Choroid plexus epithelial cell (primary cell): ENCODE results near the gene CCDC85C.
A peak's percentile ranks its signal among the peaks of the same experiment; 100 is the strongest.

ENCODE experiments used
- DNase-seq: peaks from one replicate; pipeline ENCODE4 v3.0.0-alpha.2; 2010; ENCODE audit warnings: low read depth
- H3K4me3 ChIP-seq: 2 replicates; pipeline ENCODE4 v1.5.1; 2011; ENCODE audit warnings: low read depth, mild to moderate bottlenecking, control low read depth, low read length, moderate library complexity
- CTCF ChIP-seq: conservative IDR thresholded peaks from 2 replicates; pipeline ENCODE4 v1.5.1; 2011; ENCODE audit warnings: low read depth, mild to moderate bottlenecking, control low read depth, inconsistent platforms, low read length, moderate library complexity

Gene CCDC85C

GRCh38 chr14:99540196-99541032 is 63.6 kb downstream of the CCDC85C start:
- no peak for TF ChIP-seq CTCF
- H3K4me3 ChIP-seq = no peak overlapping the region
- no peak for DNase-seq

GRCh38 chr14:99539491-99539890 is 64.5 kb downstream of the CCDC85C start:
- no peak overlapping the region for H3K4me3 ChIP-seq
- DNase-seq = no peak
- no peak for TF ChIP-seq CTCF

GRCh38 chr14:99538733-99539132 is 65.3 kb downstream of the CCDC85C start:
- no peak for DNase-seq
- no peak overlapping the region for H3K4me3 ChIP-seq
- no peak for TF ChIP-seq CTCF

GRCh38 chr14:99538275-99538674 is 65.7 kb downstream of the CCDC85C start:
- no peak overlapping the region for H3K4me3 ChIP-seq
- DNase-seq = no peak
- TF ChIP-seq CTCF = peak; percentile 21

- TF ChIP-seq CTCF = no peak
- DNase-seq = peak; percentile 82
Measured at GRCh38 chr14:99537399-99537798, 66.6 kb downstream of the CCDC85C start.

GRCh38 chr14:99535908-99536778 is 67.9 kb downstream of the CCDC85C start:
- H3K4me3 ChIP-seq = no peak overlapping the region
- no peak for DNase-seq
- no peak for TF ChIP-seq CTCF

More at GRCh38 chr14:99537399-99537798, 66.6 kb downstream of the CCDC85C start:
- H3K4me3 ChIP-seq = no peak overlapping the region
